Measurements from ENCODE around the gene AP5Z1. TPM values are rescaled to one million over a fixed set of nuclear protein-coding genes. Genes with fewer than 3 reads are reported as not detected.

Gene AP5Z1
- polyA plus RNA-seq, 3 donors = 30.8 to 75.2 (median 33.8) TPM

DNA sequence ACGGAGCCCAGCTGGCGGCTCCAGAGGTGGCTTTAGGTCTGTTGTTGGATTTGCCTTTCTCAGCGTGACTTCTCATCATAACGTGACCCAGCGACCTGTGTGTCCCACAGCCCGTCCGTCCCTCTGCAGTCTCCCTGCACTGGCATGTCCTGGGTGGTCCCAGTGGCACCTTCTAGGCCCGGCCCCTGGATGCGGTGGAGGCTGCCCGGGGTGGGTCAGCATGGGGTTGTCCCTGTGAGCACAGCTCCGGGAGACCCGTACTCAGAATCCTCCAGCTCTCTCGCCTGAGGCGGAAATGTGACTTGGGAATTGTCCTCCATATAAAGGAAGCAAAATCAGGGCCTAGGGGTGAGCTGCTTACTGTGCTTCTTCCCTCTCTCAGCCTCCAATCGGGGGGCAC, 25.6 kb upstream of the AP5Z1 start:
- Mint-ChIP-seq H3K27ac (peak overlapping the region in 2 of 7 donors; percentile 30 to 46), H3K27me3 (ENCODE audit: low read depth in 3 of 3) (peaks cover 0 to 2% (median 1%) of the 10 kb centered on the region in 3 donors), H3K9me3 (peaks cover 0 to 3% (median 0%) of the 10 kb centered on the region in 7 donors), H3K36me3 (peaks cover 19 to 48% of the 10 kb centered on the region in 2 donors), H3K4me1 (peaks cover 37% of the 10 kb centered on the region), H3K4me3 (no peak overlapping the region)
- H3K9ac ChIP-seq (ENCODE audit: insufficient read depth, low read length, poor library complexity, severe bottlenecking) = no peak overlapping the region
- H3K27ac ChIP-seq (ENCODE audit: low read depth in 1 of 2, low read length in 2 of 2) = peak overlapping the region in 1 of 2 donors; percentile 45
- H3K4me3 ChIP-seq (replicated peaks in 1 of 3; ENCODE audit: low read depth in 2 of 3, low read length in 3 of 3) = no peak overlapping the region
- peaks cover 31 to 32% of the 10 kb centered on the region in 2 donors for H3K4me1 ChIP-seq (ENCODE audit: control insufficient read depth in 1 of 2, insufficient read depth in 2 of 2, low read length in 2 of 2)
- H4K20me1 ChIP-seq (ENCODE audit: insufficient read depth, low read length) = peaks cover 49% of the 10 kb centered on the region
- intact Hi-C loops (cut with micrococcal nuclease) = loop anchor here (5.0 to 10.0 kb wide), 3 partner anchors 37 to 135 kb away; partner anchors contain the start of gene FOXK1 (in 2 of the 2)
- 97% methylated on average over 11 of the region's 15 CpGs for WGBS (ENCODE audit: insufficient coverage)
- H2AFZ ChIP-seq (ENCODE audit: insufficient read depth, low read depth, low read length, poor library complexity, severe bottlenecking) = no peak overlapping the region
- TF ChIP-seq, protein P1, sequence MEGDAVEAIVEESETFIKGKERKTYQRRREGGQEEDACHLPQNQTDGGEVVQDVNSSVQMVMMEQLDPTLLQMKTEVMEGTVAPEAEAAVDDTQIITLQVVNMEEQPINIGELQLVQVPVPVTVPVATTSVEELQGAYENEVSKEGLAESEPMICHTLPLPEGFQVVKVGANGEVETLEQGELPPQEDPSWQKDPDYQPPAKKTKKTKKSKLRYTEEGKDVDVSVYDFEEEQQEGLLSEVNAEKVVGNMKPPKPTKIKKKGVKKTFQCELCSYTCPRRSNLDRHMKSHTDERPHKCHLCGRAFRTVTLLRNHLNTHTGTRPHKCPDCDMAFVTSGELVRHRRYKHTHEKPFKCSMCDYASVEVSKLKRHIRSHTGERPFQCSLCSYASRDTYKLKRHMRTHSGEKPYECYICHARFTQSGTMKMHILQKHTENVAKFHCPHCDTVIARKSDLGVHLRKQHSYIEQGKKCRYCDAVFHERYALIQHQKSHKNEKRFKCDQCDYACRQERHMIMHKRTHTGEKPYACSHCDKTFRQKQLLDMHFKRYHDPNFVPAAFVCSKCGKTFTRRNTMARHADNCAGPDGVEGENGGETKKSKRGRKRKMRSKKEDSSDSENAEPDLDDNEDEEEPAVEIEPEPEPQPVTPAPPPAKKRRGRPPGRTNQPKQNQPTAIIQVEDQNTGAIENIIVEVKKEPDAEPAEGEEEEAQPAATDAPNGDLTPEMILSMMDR (IDR thresholded peaks at IDR 0.05) = no peak
- peaks cover 77% of the 10 kb centered on the region for H3K79me2 ChIP-seq (ENCODE audit: insufficient read depth, low read length)
- DNase-seq = no peak
- H3K9me3 ChIP-seq (replicated peaks in 1 of 2; ENCODE audit: control insufficient read depth in 1 of 2, insufficient read depth in 1 of 2, low read length in 2 of 2) = no peaks in the 10 kb centered on the region
- H3K36me3 ChIP-seq (replicated peaks in 1 of 2; ENCODE audit: control insufficient read depth in 1 of 2, insufficient read depth in 2 of 2, low read length in 2 of 2) = peaks cover 19 to 50% of the 10 kb centered on the region in 2 donors
- H3K27me3 ChIP-seq (ENCODE audit: control insufficient read depth in 2 of 2, insufficient read depth in 2 of 2, low read length in 2 of 2) = no peaks in the 10 kb centered on the region
- no peak overlapping the region for H3K4me2 ChIP-seq (replicated peaks; ENCODE audit: extremely low read depth, low read length, poor library complexity, severe bottlenecking)

DNA sequence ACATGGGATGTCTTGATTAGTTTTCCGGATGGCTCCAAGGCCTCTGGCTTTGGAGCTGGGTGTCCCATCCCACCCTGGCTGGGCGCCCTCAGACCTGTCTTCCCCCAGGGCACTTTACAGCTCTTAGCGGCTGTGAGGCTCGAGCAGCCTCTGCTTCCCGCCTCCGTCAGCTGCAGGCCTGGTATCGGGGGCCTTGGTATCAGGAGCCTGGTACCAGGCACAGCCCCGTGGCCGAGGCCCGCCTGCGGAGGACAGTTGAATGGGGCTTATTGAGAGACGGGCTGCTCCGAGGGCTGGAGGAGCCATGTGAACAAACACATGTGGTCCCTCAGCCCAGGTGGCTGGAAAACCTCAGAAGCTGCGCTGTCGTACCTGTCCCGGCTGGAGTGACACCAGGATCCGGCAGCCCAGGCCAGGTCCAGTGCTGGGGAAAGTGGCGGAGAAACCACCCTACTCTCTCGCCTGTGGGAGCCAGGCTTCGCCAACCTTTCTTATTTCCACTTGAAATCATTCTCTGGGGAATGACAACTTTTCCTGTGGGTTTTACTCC, 23.9 kb upstream of the AP5Z1 start:
- no peak overlapping the region for H3K4me2 ChIP-seq (replicated peaks; ENCODE audit: extremely low read depth, low read length, poor library complexity, severe bottlenecking)
- no peak overlapping the region for H2AFZ ChIP-seq (ENCODE audit: insufficient read depth, low read depth, low read length, poor library complexity, severe bottlenecking)
- H3K36me3 ChIP-seq (replicated peaks in 1 of 2; ENCODE audit: control insufficient read depth in 1 of 2, insufficient read depth in 2 of 2, low read length in 2 of 2) = peaks cover 35 to 67% of the 10 kb centered on the region in 2 donors
- H3K27ac Mint-ChIP-seq = no peak overlapping the region
- no peak overlapping the region for H3K4me3 Mint-ChIP-seq
- H3K27ac ChIP-seq (ENCODE audit: low read depth in 1 of 2, low read length in 2 of 2) = no peak overlapping the region
- H3K4me1 ChIP-seq (ENCODE audit: control insufficient read depth in 1 of 2, insufficient read depth in 2 of 2, low read length in 2 of 2) = peaks cover 18 to 19% of the 10 kb centered on the region in 2 donors
- peaks cover 49% of the 10 kb centered on the region for H4K20me1 ChIP-seq (ENCODE audit: insufficient read depth, low read length)
- peaks cover 0 to 2% (median 0%) of the 10 kb centered on the region in 7 donors for H3K9me3 Mint-ChIP-seq
- 95% methylated on average over 17 of the region's 20 CpGs for WGBS (ENCODE audit: insufficient coverage)
- H3K4me3 ChIP-seq (replicated peaks in 1 of 3; ENCODE audit: low read depth in 2 of 3, low read length in 3 of 3) = no peak overlapping the region
- no peaks in the 10 kb centered on the region for H3K9me3 ChIP-seq (replicated peaks in 1 of 2; ENCODE audit: control insufficient read depth in 1 of 2, insufficient read depth in 1 of 2, low read length in 2 of 2)
- TF ChIP-seq, protein P1 (IDR thresholded peaks at IDR 0.05) = no peak
- peaks cover 0 to 1% (median 0%) of the 10 kb centered on the region in 3 donors for H3K27me3 Mint-ChIP-seq (ENCODE audit: low read depth in 3 of 3)
- no peak overlapping the region for H3K9ac ChIP-seq (ENCODE audit: insufficient read depth, low read length, poor library complexity, severe bottlenecking)
- no peak for DNase-seq
- peaks cover 78% of the 10 kb centered on the region for H3K79me2 ChIP-seq (ENCODE audit: insufficient read depth, low read length)
- H3K36me3 Mint-ChIP-seq = peaks cover 33 to 65% of the 10 kb centered on the region in 2 donors
- H3K4me1 Mint-ChIP-seq = peaks cover 23% of the 10 kb centered on the region
- no peaks in the 10 kb centered on the region for H3K27me3 ChIP-seq (ENCODE audit: control insufficient read depth in 2 of 2, insufficient read depth in 2 of 2, low read length in 2 of 2)
- intact Hi-C loops (cut with micrococcal nuclease) = loop anchor here in 1 of 2 donors (5.0 to 10.0 kb wide), 2 partner anchors 69 to 137 kb away; partner anchors contain the start of gene FOXK1
